Caki2 (cell line): ENCODE measurements around the gene COPS7A. TPM values are rescaled to one million over a fixed set of nuclear protein-coding genes. Genes with fewer than 3 reads are reported as not detected.

Experiments used
- DNase-seq: peaks from one replicate; pipeline ENCODE4 v3.0.0-alpha.2; 2015; ENCODE audit warnings: low read depth
- in situ Hi-C: cut with HindIII; loops from 2 replicates; pipeline ENCODE4 v1.10.0; 2016; ENCODE audit warnings: low sequenced_read_pairs, low pct_unique_long_range_greater_than_20kb, mixed read lengths
- total RNA-seq: library from RNA; depleted of rRNA; stranded (reverse); fragments of >200 nt; shearing (Covaris generic); gene quantifications from 2 replicates; pipeline ENCODE4 v1.2.3, GENCODE V29; 2014; ENCODE audit warnings: low replicate concordance; rRNA removed

The COPS7A gene
- total RNA-seq, 1 experiment from 2014 or later = 135 TPM

- no peak for DNase-seq
- in situ Hi-C loops = no loop called here
Measured at GRCh38 chr12:6775185-6776174, 51.6 kb downstream of the COPS7A start.

GRCh38 chr12:6777386-6777785 is 53.5 kb downstream of the COPS7A start:
- DNase-seq = no peak
- in situ Hi-C loops = no loop called here

DNA sequence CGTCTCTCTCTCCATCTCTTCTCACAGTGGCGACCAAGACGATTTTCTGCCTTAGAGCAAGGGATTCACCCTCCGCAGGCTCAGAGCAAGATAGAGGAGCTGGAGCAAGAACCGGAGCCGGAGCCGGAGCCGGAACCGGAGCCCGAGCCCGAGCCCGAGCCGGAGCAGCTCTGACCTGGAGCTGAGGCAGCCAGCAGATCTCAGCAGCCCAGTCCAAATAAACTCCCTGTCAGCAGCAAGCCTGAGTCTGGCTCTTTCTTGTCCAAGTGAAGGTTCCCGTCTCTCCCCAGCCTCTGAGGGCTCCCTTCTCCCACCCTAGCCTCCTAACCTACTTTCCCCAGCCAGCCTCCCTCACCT is 54.3 kb downstream of the COPS7A start:
- in situ Hi-C loops = no loop called here
- no peak for DNase-seq

DNA sequence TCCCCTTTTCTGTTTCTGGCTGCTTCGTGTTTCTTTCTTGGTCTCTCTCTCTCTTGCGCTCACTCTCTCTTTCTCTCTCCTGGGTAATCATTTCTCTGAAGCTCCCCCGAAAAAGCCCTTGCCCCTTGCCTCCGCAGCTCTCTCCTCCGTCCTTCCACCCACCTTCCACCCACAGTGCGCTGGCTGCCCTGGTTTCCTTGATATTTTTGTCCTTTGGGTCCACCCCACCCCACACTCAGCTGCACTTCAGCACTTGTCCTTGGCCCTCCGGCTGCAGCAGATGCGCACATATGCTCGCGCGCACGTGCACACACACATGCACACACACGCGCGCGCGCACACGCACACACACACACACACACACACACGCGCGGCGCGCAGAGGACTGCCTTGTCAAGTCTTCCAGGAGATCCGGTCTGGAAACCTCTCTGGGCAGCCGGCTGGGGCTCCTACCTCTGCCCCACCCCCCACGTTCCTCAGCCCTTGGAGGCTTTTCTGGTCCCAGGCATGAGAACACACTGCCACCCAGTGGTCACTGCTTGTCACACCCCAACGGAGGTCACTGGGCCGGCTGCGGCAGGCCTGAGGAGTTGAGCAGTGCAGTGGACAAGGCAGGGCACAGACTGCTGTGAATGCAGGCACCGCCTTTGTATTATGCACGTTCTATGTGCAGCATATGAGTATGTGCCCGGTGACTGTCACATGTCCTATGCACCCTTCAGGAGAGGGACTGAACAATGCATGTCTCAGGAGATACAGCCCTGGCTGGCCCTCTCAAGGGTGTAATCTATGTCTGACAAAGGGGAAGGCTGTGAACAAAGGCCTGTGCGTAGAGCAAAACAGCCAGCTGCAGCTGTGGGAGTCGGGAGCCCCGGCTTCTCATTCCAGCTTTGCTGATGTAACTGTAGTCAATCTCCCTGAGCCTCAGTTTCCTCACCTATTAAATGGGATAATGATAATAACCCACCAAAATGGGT is 55.0 kb downstream of the COPS7A start:
- peak; percentile 91 for DNase-seq
- in situ Hi-C loops = no loop called here

DNA sequence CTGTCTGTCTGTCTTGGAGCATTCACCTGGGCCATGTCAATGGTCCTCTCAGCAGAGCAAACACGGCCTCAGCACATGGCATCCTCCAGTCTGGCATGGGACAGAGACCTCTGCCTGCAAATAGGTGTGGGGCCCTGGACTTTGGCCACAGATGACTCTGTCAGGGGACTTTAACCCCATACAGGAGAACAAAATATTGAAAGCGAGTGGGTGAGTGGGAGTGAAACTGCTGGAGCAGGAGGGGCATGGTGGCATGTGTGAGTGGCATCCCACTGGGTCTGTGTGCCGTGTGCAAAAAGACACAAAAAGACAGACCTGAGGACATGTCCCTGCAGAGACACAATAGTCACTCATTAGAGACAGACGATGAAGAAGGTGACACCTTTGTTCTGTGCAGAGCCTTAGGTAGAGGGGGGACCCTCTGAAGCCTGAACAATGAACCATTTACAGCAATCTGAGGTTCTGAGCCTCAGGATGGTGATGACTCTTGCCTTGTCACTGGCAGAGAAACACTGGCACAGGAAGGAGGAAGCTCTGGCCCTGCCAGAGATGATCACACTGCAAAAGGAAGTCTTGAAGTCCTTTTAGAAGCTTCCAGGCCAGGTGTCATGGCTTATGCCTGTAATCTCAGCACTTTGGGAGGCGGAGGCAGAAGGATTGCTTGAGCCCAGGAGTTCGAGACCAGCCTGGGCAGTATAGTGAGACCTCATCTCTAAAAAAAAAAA is 56.0 kb downstream of the COPS7A start:
- in situ Hi-C loops = no loop called here
- DNase-seq = no peak

GRCh38 chr12:6780573-6780972 is 56.7 kb downstream of the COPS7A start:
- DNase-seq = no peak
- in situ Hi-C loops = no loop called here

Other genes starting within 250 kb of the COPS7A start
- gene MRPL51, start 230.8 kb upstream of the COPS7A start, total RNA-seq = 304 and 400 TPM in 2 replicates
- gene NCAPD2, start 229.9 kb upstream of the COPS7A start, total RNA-seq = 90.6 and 97.5 TPM in 2 replicates
- gene GAPDH, start 189.5 kb upstream of the COPS7A start, total RNA-seq = 10,373 and 12,033 TPM in 2 replicates
- 15.3 and 15.9 TPM in 2 replicates for gene IFFO1, start 168.0 kb upstream of the COPS7A start, total RNA-seq
- gene NOP2, start 155.8 kb upstream of the COPS7A start, total RNA-seq = 24.8 and 56.0 TPM in 2 replicates
- gene CHD4, start 116.7 kb upstream of the COPS7A start, total RNA-seq = 122 and 157 TPM in 2 replicates
- gene LPAR5, start 88.1 kb upstream of the COPS7A start, total RNA-seq = not detected in 2 replicates
- gene ACRBP, start 76.6 kb upstream of the COPS7A start, total RNA-seq = 1.9 TPM in 1 of 2 replicates, not detected in the other
- gene ING4, start 60.9 kb upstream of the COPS7A start, total RNA-seq = 23.2 and 35.3 TPM in 2 replicates
- gene ZNF384, start 34.7 kb upstream of the COPS7A start, total RNA-seq = 23.8 and 26.5 TPM in 2 replicates
- gene PIANP, start 23.2 kb upstream of the COPS7A start, total RNA-seq = not detected in 2 replicates
- 274 and 316 TPM in 2 replicates for gene MLF2, start 29.1 kb downstream of the COPS7A start, total RNA-seq
- 286 and 317 TPM in 2 replicates for gene PTMS, start 42.3 kb downstream of the COPS7A start, total RNA-seq
- gene LAG3, start 48.5 kb downstream of the COPS7A start, total RNA-seq = not detected in 2 replicates
- gene CD4, start 65.5 kb downstream of the COPS7A start, total RNA-seq = not detected in 2 replicates
- 10.0 and 15.9 TPM in 2 replicates for gene GPR162, start 97.8 kb downstream of the COPS7A start, total RNA-seq
- gene P3H3, start 104.4 kb downstream of the COPS7A start, total RNA-seq = 70.9 and 93.3 TPM in 2 replicates
- gene GNB3, start 116.9 kb downstream of the COPS7A start, total RNA-seq = 0.14 and 0.46 TPM in 2 replicates
- 136 and 216 TPM in 2 replicates for gene CDCA3, start 127.2 kb downstream of the COPS7A start, total RNA-seq
- 171 and 174 TPM in 2 replicates for gene USP5, start 128.1 kb downstream of the COPS7A start, total RNA-seq
- 3,126 and 3,575 TPM in 2 replicates for gene TPI1, start 143.5 kb downstream of the COPS7A start, total RNA-seq
- gene SPSB2, start 149.3 kb downstream of the COPS7A start, total RNA-seq = 63.0 and 79.5 TPM in 2 replicates
- 25.4 and 37.8 TPM in 2 replicates for gene LRRC23, start 180.8 kb downstream of the COPS7A start, total RNA-seq
- gene ENO2, start 190.5 kb downstream of the COPS7A start, total RNA-seq = 91.9 and 127 TPM in 2 replicates
- gene ATN1, start 203.9 kb downstream of the COPS7A start, total RNA-seq = 0.84 and 2.8 TPM in 2 replicates
- not detected in 2 replicates for gene RNU7-1, start 219.8 kb downstream of the COPS7A start, total RNA-seq
- 105 and 107 TPM in 2 replicates for gene C12orf57, start 220.0 kb downstream of the COPS7A start, total RNA-seq
- gene PTPN6, start 227.3 kb downstream of the COPS7A start, total RNA-seq = 28.3 and 30.2 TPM in 2 replicates
- 458 and 488 TPM in 2 replicates for gene PHB2, start 246.6 kb downstream of the COPS7A start, total RNA-seq
- 43.4 and 93.6 TPM in 2 replicates for gene EMG1, start 246.9 kb downstream of the COPS7A start, total RNA-seq